Endodermal cell (in vitro differentiated cells): Measurements from ENCODE around the gene LCA5L. TPM values are rescaled to one million over a fixed set of nuclear protein-coding genes. Genes with fewer than 3 reads are reported as not detected.

ENCODE experiments used
- DNase-seq: peaks from one replicate; pipeline ENCODE4 v3.0.0-alpha.2; 2017
- H3K27ac ChIP-seq: 2 replicates; pipeline ENCODE4 v1.5.1; 2013; ENCODE audit warnings: mild to moderate bottlenecking, low read depth, low read length, moderate library complexity
- H3K27me3 ChIP-seq: 2 replicates; pipeline ENCODE4 v1.6.1; 2013; ENCODE audit warnings: mild to moderate bottlenecking, low read length, moderate library complexity; ENCODE audit not compliant: insufficient read depth, control insufficient read depth, poor library complexity, severe bottlenecking
- H3K36me3 ChIP-seq: 2 replicates; pipeline ENCODE4 v1.7.0; 2013; ENCODE audit warnings: mild to moderate bottlenecking, low read length, moderate library complexity; ENCODE audit not compliant: control insufficient read depth, insufficient read depth
- H3K4me1 ChIP-seq: one replicate; pipeline ENCODE4 v1.7.0; 2013; ENCODE audit warnings: low read length; ENCODE audit not compliant: control insufficient read depth, insufficient read depth
- H3K4me3 ChIP-seq: 2 replicates; pipeline ENCODE4 v1.5.1; 2013; ENCODE audit warnings: mild to moderate bottlenecking, low read length, moderate library complexity
- H3K9ac ChIP-seq: 2 replicates; pipeline ENCODE4 v1.6.1; 2013; ENCODE audit warnings: mild to moderate bottlenecking, low read length, moderate library complexity; ENCODE audit not compliant: poor library complexity, severe bottlenecking; ENCODE audit errors: extremely low read depth
- H3K9me3 ChIP-seq: 2 replicates; pipeline ENCODE4 v1.6.1; 2013; ENCODE audit warnings: mild to moderate bottlenecking, low read length, moderate library complexity; ENCODE audit not compliant: control insufficient read depth
- H3K27ac Mint-ChIP-seq: 2 replicates; pipeline ENCODE4 v1.8.0; 2020; ENCODE audit warnings: mixed read lengths
- H3K27me3 Mint-ChIP-seq: 2 replicates; pipeline ENCODE4 v1.8.0; 2021; ENCODE audit warnings: mild to moderate bottlenecking, mixed read lengths; ENCODE audit not compliant: insufficient read depth
- H3K36me3 Mint-ChIP-seq: 2 replicates; pipeline ENCODE4 v1.8.0; 2020; ENCODE audit warnings: low read depth, mixed read lengths
- H3K4me1 Mint-ChIP-seq: 2 replicates; pipeline ENCODE4 v1.8.0; 2020; ENCODE audit warnings: mixed read lengths
- H3K4me3 Mint-ChIP-seq: 2 replicates; pipeline ENCODE4 v1.8.0; 2020; ENCODE audit warnings: mild to moderate bottlenecking, moderate library complexity, mixed read lengths
- H3K9me3 Mint-ChIP-seq: 2 replicates; pipeline ENCODE4 v1.8.0; 2020; ENCODE audit warnings: mild to moderate bottlenecking, mixed read lengths
- CTCF ChIP-seq: fragments of 200-600 bp; sonication (generic); conservative IDR thresholded peaks from 2 replicates; pipeline ENCODE4 v1.5.0; 2021; ENCODE audit warnings: antibody characterized with exemption, mild to moderate bottlenecking
- WGBS, 2 experiments: methylation state at CpG; one replicate each; pipeline versions ENCODE4 v1.1.5 to v1.1.7; 2013; ENCODE audit warnings: missing lambda C conversion rate in 2 of 2, mixed read lengths in 1 of 2; ENCODE audit not compliant: insufficient coverage in 1 of 2, insufficient read length in 1 of 2; 5-methylcytosine and 5-hydroxymethylcytosine counted together
- total RNA-seq, 2 donors: library from RNA; stranded (reverse); fragmentation: NEBNext Ultra II Directional in 1 of 2; extraction: Animal tissue kit (Norgen Biotek cat#: 25700) in 1 of 2; gene quantifications; 2 replicates in 1 of 2; 3 replicates in 1 of 2; pipeline ENCODE4 v1.2.1, GENCODE V29; 2021

Gene LCA5L
- total RNA-seq, 2 donors from 2014 or later: 2.4 to 3.6 TPM

GRCh38 chr21:39472786-39473185 lies 27.2 kb upstream of the LCA5L start:
- no peak for TF ChIP-seq CTCF
- peaks cover 11% of the 10 kb centered on the region for H3K36me3 Mint-ChIP-seq
- Histone ChIP-seq H3K9me3 (no peaks in the 10 kb centered on the region), H3K27ac (no peak overlapping the region), H3K36me3 (no peaks in the 10 kb centered on the region), H3K4me1 (no peaks in the 10 kb centered on the region), H3K27me3 (no peaks in the 10 kb centered on the region), H3K4me3 (no peak overlapping the region), H3K9ac (no peak overlapping the region)
- H3K27ac Mint-ChIP-seq: no peak overlapping the region
- no peaks in the 10 kb centered on the region for H3K9me3 Mint-ChIP-seq
- WGBS, 2 experiments: 84% methylated on average over 4 of the region's 4 CpGs; no CpG with 5 or more reads in 1 of the 2 experiments
- no peaks in the 10 kb centered on the region for H3K27me3 Mint-ChIP-seq
- DNase-seq: no peak
- peaks cover 9% of the 10 kb centered on the region for H3K4me1 Mint-ChIP-seq
- H3K4me3 Mint-ChIP-seq: no peak overlapping the region

GRCh38 chr21:39471598-39471997 lies 26.0 kb upstream of the LCA5L start:
- Histone ChIP-seq H3K9ac (no peak overlapping the region), H3K27me3 (no peaks in the 10 kb centered on the region), H3K36me3 (no peaks in the 10 kb centered on the region), H3K9me3 (no peaks in the 10 kb centered on the region), H3K27ac (no peak overlapping the region), H3K4me3 (no peak overlapping the region), H3K4me1 (no peaks in the 10 kb centered on the region)
- Mint-ChIP-seq H3K4me1 (peaks cover 8% of the 10 kb centered on the region), H3K27ac (no peak overlapping the region), H3K9me3 (no peaks in the 10 kb centered on the region), H3K27me3 (no peaks in the 10 kb centered on the region), H3K36me3 (peaks cover 9% of the 10 kb centered on the region), H3K4me3 (no peak overlapping the region)
- 100% methylated on average over 2 of the region's 3 CpGs; no CpG with 5 or more reads in 1 of the 2 experiments for WGBS, 2 experiments
- DNase-seq: no peak
- TF ChIP-seq CTCF: no peak

GRCh38 chr21:39468559-39468958 lies 23.0 kb upstream of the LCA5L start:
- peaks cover 14% of the 10 kb centered on the region for H3K36me3 Mint-ChIP-seq
- Histone ChIP-seq H3K27ac (no peak overlapping the region), H3K27me3 (no peaks in the 10 kb centered on the region), H3K4me3 (no peak overlapping the region), H3K9ac (no peak overlapping the region), H3K4me1 (no peaks in the 10 kb centered on the region), H3K36me3 (no peaks in the 10 kb centered on the region), H3K9me3 (no peaks in the 10 kb centered on the region)
- no peaks in the 10 kb centered on the region for H3K9me3 Mint-ChIP-seq
- H3K27me3 Mint-ChIP-seq: no peaks in the 10 kb centered on the region
- no peak for TF ChIP-seq CTCF
- H3K4me3 Mint-ChIP-seq: no peak overlapping the region
- no peak overlapping the region for H3K27ac Mint-ChIP-seq
- WGBS, 2 experiments: 92 to 100% methylated on average over 1 of the region's 1 CpG
- no peak for DNase-seq
- no peaks in the 10 kb centered on the region for H3K4me1 Mint-ChIP-seq
